Vagina (tissue), 2 donors: Measurements from ENCODE around the gene AKNAD1.

Experiments
- POLR2A ChIP-seq, 2 donors: fragments of 450-650 bp; IDR thresholded peaks; one replicate each; pipeline ENCODE4 v1.6.1; 2017; ENCODE audit warnings: antibody characterized with exemption in 2 of 2, mild to moderate bottlenecking in 2 of 2, moderate library complexity in 2 of 2
- POLR2AphosphoS5 ChIP-seq, 2 donors: sonication (generic); formaldehyde crosslinking; IDR thresholded peaks; one replicate each; pipeline ENCODE4 v1.9.0; 2017; ENCODE audit warnings: antibody characterized with exemption in 2 of 2, mild to moderate bottlenecking in 2 of 2, low read depth in 1 of 2; ENCODE audit not compliant: insufficient read depth in 1 of 2
- TF ChIP-seq, protein P1 (sequence below), 3 experiments: fragments of 450-650 bp in 2 of 3; fragments of 200-600 bp in 1 of 3; sonication (generic) in 1 of 3; IDR thresholded peaks; one replicate each; pipeline ENCODE4 v1.5.1; 2017 to 2019; ENCODE audit warnings: antibody characterized with exemption in 3 of 3, mild to moderate bottlenecking in 2 of 3, moderate library complexity in 2 of 3

DNA sequence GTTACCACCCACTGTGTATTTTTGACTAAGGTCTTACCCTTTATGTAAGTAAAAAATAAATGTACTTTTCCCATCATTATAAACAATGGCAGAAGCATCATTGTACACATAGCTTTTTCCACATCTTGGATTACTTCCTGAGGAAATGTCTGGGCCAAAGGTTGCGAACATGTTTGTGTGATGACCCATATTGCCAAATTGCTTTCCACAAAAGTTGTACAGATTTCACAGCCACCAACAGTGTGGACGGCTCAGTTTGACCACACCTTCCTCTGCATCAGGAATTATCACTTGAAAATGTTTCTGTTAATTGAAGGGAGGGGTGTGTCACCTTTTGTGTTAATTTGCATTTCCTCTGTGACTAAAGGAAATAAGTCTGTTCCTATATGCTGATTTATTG is 25.7 kb downstream of the AKNAD1 start:
- TF ChIP-seq POLR2A (IDR thresholded peaks at IDR 0.05) (no peak), POLR2AphosphoS5 (IDR thresholded peaks at IDR 0.05; ENCODE audit: insufficient read depth in 1 of 2, low read depth in 1 of 2) (no peak)
- TF ChIP-seq, protein P1, sequence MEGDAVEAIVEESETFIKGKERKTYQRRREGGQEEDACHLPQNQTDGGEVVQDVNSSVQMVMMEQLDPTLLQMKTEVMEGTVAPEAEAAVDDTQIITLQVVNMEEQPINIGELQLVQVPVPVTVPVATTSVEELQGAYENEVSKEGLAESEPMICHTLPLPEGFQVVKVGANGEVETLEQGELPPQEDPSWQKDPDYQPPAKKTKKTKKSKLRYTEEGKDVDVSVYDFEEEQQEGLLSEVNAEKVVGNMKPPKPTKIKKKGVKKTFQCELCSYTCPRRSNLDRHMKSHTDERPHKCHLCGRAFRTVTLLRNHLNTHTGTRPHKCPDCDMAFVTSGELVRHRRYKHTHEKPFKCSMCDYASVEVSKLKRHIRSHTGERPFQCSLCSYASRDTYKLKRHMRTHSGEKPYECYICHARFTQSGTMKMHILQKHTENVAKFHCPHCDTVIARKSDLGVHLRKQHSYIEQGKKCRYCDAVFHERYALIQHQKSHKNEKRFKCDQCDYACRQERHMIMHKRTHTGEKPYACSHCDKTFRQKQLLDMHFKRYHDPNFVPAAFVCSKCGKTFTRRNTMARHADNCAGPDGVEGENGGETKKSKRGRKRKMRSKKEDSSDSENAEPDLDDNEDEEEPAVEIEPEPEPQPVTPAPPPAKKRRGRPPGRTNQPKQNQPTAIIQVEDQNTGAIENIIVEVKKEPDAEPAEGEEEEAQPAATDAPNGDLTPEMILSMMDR (IDR thresholded peaks at IDR 0.05): no peak
